H1 (cell line): ENCODE results near the gene TSPAN2. TPM values are rescaled to one million over a fixed set of nuclear protein-coding genes. Genes with fewer than 3 reads are reported as not detected.

Experiments used
- CTCF ChIA-PET: fragments of 300-600 bp; sonication (Branson Sonifier 250); formaldehyde crosslinking; loops from one replicate; lab custom pipeline; 2021; ENCODE audit not compliant: partially characterized antibody; lab: Charles Lee
- POLR2A ChIA-PET: fragments of 300-600 bp; sonication (Branson Sonifier 250); formaldehyde crosslinking; loops from one replicate; lab custom pipeline; 2021; ENCODE audit warnings: inconsistent platforms; ENCODE audit not compliant: partially characterized antibody; lab: Charles Lee
- DNase-seq, 2 experiments: peaks; one replicate each; pipeline versions ENCODE4 v3.0.0 to v3.0.0-alpha.2; 2010 to 2022; ENCODE audit warnings: low spot score in 2 of 2, low read depth in 1 of 2, mixed read lengths in 1 of 2
- FAIRE-seq: peaks from 2 replicates; lab custom pipeline; 2011; peaks lifted over from hg19 to GRCh38; lab: Jason Lieb, UNC
- H2AFZ ChIP-seq: 2 replicates; pipeline ENCODE4 v1.8.1; 2012; ENCODE audit warnings: low read length, inconsistent platforms
- H2AK5ac ChIP-seq: 2 replicates; pipeline ENCODE4 v1.6.1; 2013; ENCODE audit warnings: low read depth, low read length
- H2BK120ac ChIP-seq: replicated peaks from 2 replicates; pipeline ENCODE3; 2013; ENCODE audit warnings: low read depth, low read length, inconsistent platforms
- H2BK12ac ChIP-seq: 2 replicates; pipeline ENCODE4 v1.6.1; 2013; ENCODE audit warnings: low read depth, low read length
- H2BK15ac ChIP-seq: 2 replicates; pipeline ENCODE4 v1.6.1; 2013; ENCODE audit warnings: low read length
- H2BK20ac ChIP-seq: 2 replicates; pipeline ENCODE4 v1.6.1; 2013; ENCODE audit warnings: low read length
- H2BK5ac ChIP-seq: 2 replicates; pipeline ENCODE4 v1.6.1; 2013; ENCODE audit warnings: low read depth, low read length
- H3K14ac ChIP-seq: 2 replicates; pipeline ENCODE4 v1.6.1; 2013; ENCODE audit warnings: inconsistent platforms; ENCODE audit not compliant: insufficient read length
- H3K18ac ChIP-seq: 2 replicates; pipeline ENCODE4 v1.6.1; 2013; ENCODE audit warnings: low read length; ENCODE audit errors: extremely low read depth
- H3K23ac ChIP-seq: 2 replicates; pipeline ENCODE4 v1.6.1; 2013; ENCODE audit warnings: inconsistent platforms; ENCODE audit not compliant: insufficient read length
- H3K23me2 ChIP-seq: 2 replicates; pipeline ENCODE4 v1.6.1; 2013; ENCODE audit warnings: low read depth, low read length
- H3K27ac ChIP-seq: 2 replicates; pipeline ENCODE4 v1.6.1; 2011; ENCODE audit warnings: low read depth, low read length, inconsistent platforms
- H3K27me3 ChIP-seq, 4 experiments: replicated peaks in 1 of 4; 1 replicate in 1 of 4; 2 replicates in 3 of 4; pipeline versions ENCODE4 v1.6.1 to v1.8.1; 2011 to 2013; ENCODE audit warnings: low read length in 3 of 4, mild to moderate bottlenecking in 3 of 4, inconsistent platforms in 2 of 4, mixed read lengths in 2 of 4, moderate library complexity in 1 of 4; ENCODE audit not compliant: control insufficient read depth in 3 of 4, insufficient read depth in 3 of 4; ENCODE audit errors: extremely low read depth in 1 of 4
- H3K36me3 ChIP-seq, 4 experiments: 2 replicates each; pipeline versions ENCODE4 v1.6.1 to v1.8.1; 2011 to 2013; ENCODE audit warnings: mild to moderate bottlenecking in 4 of 4, low read length in 3 of 4, moderate library complexity in 2 of 4, control low read depth in 1 of 4, inconsistent platforms in 1 of 4; ENCODE audit not compliant: insufficient read depth in 4 of 4, control insufficient read depth in 2 of 4
- H3K4ac ChIP-seq: replicated peaks from 2 replicates; pipeline ENCODE3; 2013; ENCODE audit warnings: low read length, low read depth, mixed read lengths, inconsistent platforms; ENCODE audit not compliant: insufficient read length
- H3K4me1 ChIP-seq, 4 experiments: replicated peaks in 1 of 4; 1 replicate in 1 of 4; 2 replicates in 3 of 4; pipeline versions ENCODE4 v1.6.1 to v1.8.1; 2011 to 2013; ENCODE audit warnings: low read length in 3 of 4, inconsistent platforms in 2 of 4, mixed read lengths in 1 of 4; ENCODE audit not compliant: insufficient read depth in 4 of 4, control insufficient read depth in 3 of 4
- H3K4me2 ChIP-seq, 2 experiments: 2 replicates each; pipeline versions ENCODE4 v1.6.1 to v1.8.1; 2011 to 2013; ENCODE audit warnings: low read depth in 2 of 2, low read length in 2 of 2, control low read depth in 1 of 2, inconsistent platforms in 1 of 2, mild to moderate bottlenecking in 1 of 2; ENCODE audit not compliant: insufficient read depth in 1 of 2
- H3K4me3 ChIP-seq, 4 experiments: fragments of 200-600, 300-600 bp in 1 of 4; sonication (generic), shearing (Covaris generic), sonication (Bioruptor Twin) in 1 of 4; 2 replicates each; pipeline versions ENCODE4 v1.5.1 to v1.8.1; 2011 to 2016; ENCODE audit warnings: low read length in 4 of 4, low read depth in 3 of 4, control low read depth in 2 of 4, inconsistent platforms in 2 of 4, mild to moderate bottlenecking in 2 of 4, mixed read lengths in 1 of 4, moderate library complexity in 1 of 4; ENCODE audit not compliant: insufficient read depth in 2 of 4; ENCODE audit errors: extremely low read depth in 1 of 4
- H3K56ac ChIP-seq: replicated peaks from 2 replicates; pipeline ENCODE3; 2013; ENCODE audit warnings: low read depth, mild to moderate bottlenecking, mixed read lengths, low read length, inconsistent platforms; ENCODE audit not compliant: insufficient read length
- H3K79me1 ChIP-seq: 2 replicates; pipeline ENCODE4 v1.6.1; 2013; ENCODE audit warnings: low read depth, low read length, control low read depth
- H3K79me2 ChIP-seq, 2 experiments: 2 replicates each; pipeline versions ENCODE4 v1.6.1 to v1.8.1; 2012 to 2013; ENCODE audit warnings: low read length in 2 of 2, mild to moderate bottlenecking in 2 of 2, inconsistent platforms in 1 of 2; ENCODE audit not compliant: insufficient read depth in 2 of 2, control insufficient read depth in 1 of 2
- H3K9ac ChIP-seq, 4 experiments: replicated peaks in 1 of 4; 1 replicate in 1 of 4; 2 replicates in 3 of 4; pipeline versions ENCODE4 v1.6.1 to v1.8.1; 2011 to 2013; ENCODE audit warnings: low read depth in 3 of 4, low read length in 3 of 4, control low read depth in 2 of 4, mild to moderate bottlenecking in 2 of 4, moderate library complexity in 2 of 4, inconsistent platforms in 1 of 4; ENCODE audit errors: extremely low read depth in 1 of 4
- H3K9me3 ChIP-seq, 2 experiments: 2 replicates each; pipeline versions ENCODE4 v1.6.1 to v1.8.1; 2012 to 2013; ENCODE audit warnings: mild to moderate bottlenecking in 2 of 2, moderate library complexity in 2 of 2, control low read depth in 1 of 2, inconsistent platforms in 1 of 2, low read depth in 1 of 2, low read length in 1 of 2, mixed read lengths in 1 of 2; ENCODE audit not compliant: insufficient read depth in 2 of 2
- H4K20me1 ChIP-seq, 2 experiments: replicated peaks in 1 of 2; 2 replicates each; pipeline versions ENCODE3 to v1.8.1; 2011 to 2013; ENCODE audit warnings: inconsistent platforms in 2 of 2, low read length in 2 of 2, mild to moderate bottlenecking in 1 of 2; ENCODE audit not compliant: insufficient read depth in 2 of 2, control insufficient read depth in 1 of 2
- H4K5ac ChIP-seq: 2 replicates; pipeline ENCODE4 v1.6.1; 2013; ENCODE audit warnings: low read length, low read depth, mixed read lengths, inconsistent platforms; ENCODE audit not compliant: insufficient read length
- H4K8ac ChIP-seq: 2 replicates; pipeline ENCODE4 v1.8.0; 2013; ENCODE audit warnings: mild to moderate bottlenecking, moderate library complexity, low read length, inconsistent platforms; ENCODE audit not compliant: insufficient read depth; ENCODE audit errors: extremely low read depth
- H4K91ac ChIP-seq: replicated peaks from 2 replicates; pipeline ENCODE3; 2013; ENCODE audit warnings: low read length, mixed read lengths, inconsistent platforms; ENCODE audit not compliant: insufficient read length
- BACH1 ChIP-seq: IDR thresholded peaks from 2 replicates; pipeline ENCODE4 v1.6.1; 2012; ENCODE audit warnings: low read length, improper control_type of control experiment
- EZH2 ChIP-seq: fragments of 200-600 bp; sonication (generic); IDR thresholded peaks from 2 replicates; pipeline ENCODE4 v1.7.1; 2012; ENCODE audit warnings: low read depth, mild to moderate bottlenecking, moderate library complexity, low read length, inconsistent platforms; ENCODE audit not compliant: severe bottlenecking
- JUND ChIP-seq: IDR thresholded peaks from 2 replicates; pipeline ENCODE4 v1.6.1; 2011; ENCODE audit warnings: mild to moderate bottlenecking, improper control_type of control experiment, low read length
- MAFK ChIP-seq: IDR thresholded peaks from 2 replicates; pipeline ENCODE4 v1.6.1; 2012; ENCODE audit warnings: low read depth, mild to moderate bottlenecking, improper control_type of control experiment, low read length
- WGBS, 2 experiments: shearing (Covaris generic) in 1 of 2; methylation state at CpG; one replicate each; pipeline versions ENCODE4 v1.1.6 to v1.1.7; 2013 to 2015; ENCODE audit warnings: low lambda C conversion rate in 2 of 2, mixed read lengths in 2 of 2, inconsistent platforms in 1 of 2, low coverage in 1 of 2, missing lambda C conversion rate in 1 of 2; ENCODE audit not compliant: insufficient replicate concordance in 2 of 2, insufficient coverage in 1 of 2, insufficient read length in 1 of 2; ENCODE audit errors: extremely low coverage in 1 of 2, missing lambda C conversion rate in 1 of 2; 5-methylcytosine and 5-hydroxymethylcytosine counted together
- polyA plus RNA-seq, 7 experiments: library from polyadenylated mRNA; depleted of rRNA in 3 of 7; stranded (reverse) in 5 of 7; unstranded in 2 of 7; fragments of >200 nt in 5 of 7; fragments of 200-250 nt in 2 of 7; gene quantifications; 1 replicate in 5 of 7; 2 replicates in 1 of 7; 4 replicates in 1 of 7; pipeline versions ENCODE4 v1.2.1 to v1.2.3, GENCODE V29; 2011 to 2013; ENCODE audit warnings: missing spikeins in 2 of 7, mixed read lengths in 2 of 7
- total RNA-seq: library from RNA; stranded (reverse); fragmentation: NEBNext Ultra II Directional; extraction: Animal tissue kit (Norgen Biotek cat#: 25700); gene quantifications from 2 replicates; pipeline ENCODE4 v1.2.1, GENCODE V29; 2021

TSPAN2 gene
- total and polyA plus RNA-seq, 2 of the 8 experiments (the other 6 are each of a cell fraction or from before 2014, with no cell fraction given), result 7.4 to 14.2 TPM

DNA sequence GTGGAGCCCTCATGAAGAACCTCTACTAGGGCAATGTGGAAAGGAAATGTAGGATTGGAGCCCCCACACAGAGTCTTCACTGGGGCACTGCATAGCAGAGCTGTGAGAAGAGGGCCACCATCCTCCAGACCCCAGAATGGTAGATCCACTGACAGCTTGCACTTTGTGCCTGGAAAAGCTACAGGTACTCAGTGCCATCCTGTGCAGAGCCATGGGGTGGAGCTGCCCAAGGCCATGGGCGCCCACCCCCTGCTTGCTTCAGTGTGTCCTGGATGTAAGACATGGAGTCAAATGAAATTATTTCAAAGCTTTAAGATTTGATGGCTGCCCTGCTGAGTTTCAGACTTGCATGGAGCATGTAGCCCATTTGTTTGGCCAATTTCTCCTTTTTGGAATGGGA lies 76.9 kb downstream of the TSPAN2 start:
- H3K9me3 ChIP-seq, result no peaks in the 10 kb centered on the region
- no peaks in the 10 kb centered on the region for H3K79me2 ChIP-seq
- H3K23me2 ChIP-seq, result no peaks in the 10 kb centered on the region
- no peak overlapping the region for H2AFZ ChIP-seq
- H2BK120ac ChIP-seq, result no peak overlapping the region
- H3K4ac ChIP-seq, result no peak overlapping the region
- no peaks in the 10 kb centered on the region for H3K4me1 ChIP-seq
- FAIRE-seq (no peak), DNase-seq (no peak)
- ChIA-PET POLR2A (no interaction called here), CTCF (interaction anchor here (1.2 to 2.9 kb wide), 2 partner anchors 28 to 40 kb away, joined by 5 to 8 read pairs; no protein-coding TSS in a partner anchor)
- H3K79me1 ChIP-seq, result no peaks in the 10 kb centered on the region
- no peak overlapping the region for H3K56ac ChIP-seq
- no peak overlapping the region for H3K14ac ChIP-seq
- H3K18ac ChIP-seq, result no peak overlapping the region
- WGBS, 2 experiments, result 90% methylated on average over 1 of the region's 1 CpG; no CpG with 5 or more reads in 1 of the 2 experiments
- H3K4me3 ChIP-seq, result no peak overlapping the region
- H3K27me3 ChIP-seq, result no peaks in the 10 kb centered on the region
- H2BK5ac ChIP-seq, result no peak overlapping the region
- H2BK12ac ChIP-seq, result no peak overlapping the region
- no peak for TF ChIP-seq JUND
- TF ChIP-seq MAFK, result no peak
- no peak for TF ChIP-seq BACH1
- no peak for TF ChIP-seq EZH2
- no peak overlapping the region for H3K27ac ChIP-seq
- H3K4me2 ChIP-seq, result no peak overlapping the region
- H2BK15ac ChIP-seq, result no peak overlapping the region
- H4K91ac ChIP-seq, result no peak overlapping the region
- no peak overlapping the region for H2BK20ac ChIP-seq
- H4K20me1 ChIP-seq, result no peaks in the 10 kb centered on the region
- H3K23ac ChIP-seq, result no peak overlapping the region
- no peak overlapping the region for H4K8ac ChIP-seq
- H2AK5ac ChIP-seq, result no peak overlapping the region
- no peak overlapping the region for H3K9ac ChIP-seq
- H4K5ac ChIP-seq, result no peak overlapping the region
- H3K36me3 ChIP-seq, result no peaks in the 10 kb centered on the region
